ENCODE measurements around the gene ST3GAL6.

Gene ST3GAL6

GRCh38 chr3:98777286-98777685, 14.1 kb downstream of the ST3GAL6 start:
- DNase-seq (ENCODE audit: low read depth): no peak

GRCh38 chr3:98777801-98778220, 14.7 kb downstream of the ST3GAL6 start:
- peak; percentile 24 for DNase-seq (ENCODE audit: low read depth)

GRCh38 chr3:98778383-98778782, 15.2 kb downstream of the ST3GAL6 start:
- no peak for DNase-seq (ENCODE audit: low read depth)

DNA sequence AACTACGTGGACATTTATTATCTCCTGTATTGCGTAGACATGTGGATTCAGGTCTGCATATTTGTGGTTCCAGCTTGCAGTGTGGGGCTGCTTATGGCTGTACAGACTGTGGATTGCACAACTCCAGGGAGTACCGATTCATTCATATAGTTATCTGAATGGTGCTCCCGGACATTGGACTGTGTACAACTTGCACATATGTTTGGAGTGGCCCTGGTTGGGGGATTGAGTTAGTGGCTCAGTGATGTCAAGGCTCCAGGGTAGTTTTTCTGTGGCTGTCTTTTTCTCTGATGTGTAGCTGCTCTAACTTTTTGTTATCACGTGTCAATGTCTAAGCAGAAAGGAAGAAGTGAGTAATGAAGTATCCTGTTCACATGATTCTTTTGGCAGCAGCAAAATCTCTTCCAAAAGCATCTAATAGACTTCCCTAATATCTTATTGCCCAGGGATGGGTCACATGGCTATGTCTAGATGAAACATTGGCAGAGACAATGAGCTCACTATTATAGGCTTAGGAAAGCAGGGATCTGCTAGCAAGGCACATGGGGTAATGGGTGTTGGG, 15.8 kb downstream of the ST3GAL6 start:
- DNase-seq (ENCODE audit: low read depth): peak; percentile 26

GRCh38 chr3:98779541-98780335, 16.6 kb downstream of the ST3GAL6 start:
- no peak for DNase-seq (ENCODE audit: low read depth)

DNA sequence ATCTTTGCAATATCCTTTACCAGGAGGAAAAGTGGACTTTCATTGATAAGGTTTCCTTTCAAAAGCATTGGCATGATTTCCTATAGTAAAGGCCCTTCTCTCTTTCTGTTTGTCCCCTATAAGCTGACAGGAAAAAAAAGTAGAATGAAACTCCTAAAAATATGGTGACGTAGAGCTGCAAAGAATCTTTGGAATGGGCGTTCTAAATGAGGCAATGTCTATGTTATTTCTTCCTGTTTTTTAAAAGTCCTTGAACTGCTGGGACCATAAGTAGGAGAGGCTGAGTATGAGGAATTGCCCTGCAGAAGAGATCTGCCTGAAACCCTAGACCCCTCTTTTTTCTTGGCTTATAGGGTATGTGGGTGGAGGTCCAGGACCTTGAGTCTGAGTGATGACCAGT, 17.2 kb downstream of the ST3GAL6 start:
- DNase-seq (ENCODE audit: low read depth): no peak

GRCh38 chr3:98782824-98783500, 19.8 kb downstream of the ST3GAL6 start:
- no peak for DNase-seq (ENCODE audit: low read depth)

- DNase-seq (ENCODE audit: low read depth): no peak
Measured at GRCh38 chr3:98784042-98784441, 20.9 kb downstream of the ST3GAL6 start.

DNA sequence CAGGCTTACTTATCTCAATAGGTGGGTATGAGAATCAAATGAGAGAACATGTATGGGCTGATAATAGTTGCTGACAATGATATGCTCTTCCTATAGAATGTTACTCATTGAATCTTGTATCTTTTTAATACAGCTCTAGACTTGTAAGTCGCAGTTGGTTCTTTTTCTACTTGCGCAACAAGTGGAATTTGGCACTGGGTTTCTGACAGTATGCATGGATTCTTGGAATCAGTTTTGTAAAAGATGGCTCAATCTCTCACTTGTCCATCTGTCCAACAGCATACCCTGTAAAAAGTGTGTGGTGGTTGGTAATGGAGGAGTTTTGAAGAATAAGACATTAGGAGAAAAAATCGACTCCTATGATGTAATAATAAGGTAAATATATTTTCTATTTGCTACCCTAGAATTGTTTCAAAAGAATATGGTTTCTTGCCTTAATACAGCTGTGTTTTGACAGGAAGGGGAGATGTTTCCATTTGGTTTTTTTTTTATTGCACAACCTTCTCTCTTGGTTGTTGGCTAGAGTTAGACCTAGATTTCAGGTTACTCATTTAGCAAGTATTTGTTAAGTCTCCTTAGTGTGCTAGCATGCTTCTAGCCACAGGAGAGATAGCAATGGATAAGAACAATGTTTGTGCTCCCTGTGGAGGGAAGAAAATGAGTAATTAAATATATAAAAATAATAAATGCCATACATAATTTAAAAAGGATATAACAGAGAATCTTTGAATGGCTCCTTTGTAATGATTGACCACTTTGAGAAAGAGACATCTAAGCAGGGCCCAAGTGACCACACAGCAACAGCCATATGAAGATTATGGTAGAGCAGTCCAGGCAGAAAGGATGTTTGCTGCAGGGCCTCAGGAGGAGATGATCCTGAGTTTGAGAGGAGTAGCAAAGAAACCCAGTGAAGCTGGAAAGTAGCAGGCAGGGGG, 21.8 kb downstream of the ST3GAL6 start:
- peak; percentile 54 for DNase-seq (ENCODE audit: low read depth)

DNA sequence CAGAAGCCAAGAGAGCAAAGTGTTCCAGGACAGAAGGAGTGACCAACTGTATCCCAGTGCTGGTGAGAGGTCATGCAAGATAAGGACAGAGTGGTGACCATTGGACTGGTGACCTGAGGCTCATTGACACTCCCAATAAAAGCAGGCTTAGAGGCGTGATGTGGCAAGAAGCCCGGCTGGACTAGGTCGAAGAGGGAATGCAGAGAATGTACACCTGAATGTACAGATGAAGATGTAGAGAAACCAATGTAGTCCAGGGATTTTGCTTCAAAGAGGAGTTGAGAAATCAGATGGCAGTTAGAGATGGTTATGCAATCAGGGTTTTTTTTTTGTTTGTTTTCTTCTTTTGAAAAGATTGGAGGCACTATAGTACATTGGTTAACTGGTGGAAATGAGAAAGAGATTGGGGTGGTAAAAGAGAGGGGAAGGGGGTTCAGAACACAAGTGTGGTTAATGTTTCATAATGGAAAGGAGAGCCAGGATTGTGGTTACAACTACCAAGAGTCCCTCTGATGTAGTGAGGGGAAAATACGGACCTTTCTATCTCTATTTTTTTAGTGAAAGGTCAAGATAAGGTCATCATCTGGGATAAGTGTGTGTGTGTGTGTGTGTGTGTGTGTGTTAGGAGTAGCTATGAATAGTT, 23.3 kb downstream of the ST3GAL6 start:
- no peak for DNase-seq (ENCODE audit: low read depth)

DNA sequence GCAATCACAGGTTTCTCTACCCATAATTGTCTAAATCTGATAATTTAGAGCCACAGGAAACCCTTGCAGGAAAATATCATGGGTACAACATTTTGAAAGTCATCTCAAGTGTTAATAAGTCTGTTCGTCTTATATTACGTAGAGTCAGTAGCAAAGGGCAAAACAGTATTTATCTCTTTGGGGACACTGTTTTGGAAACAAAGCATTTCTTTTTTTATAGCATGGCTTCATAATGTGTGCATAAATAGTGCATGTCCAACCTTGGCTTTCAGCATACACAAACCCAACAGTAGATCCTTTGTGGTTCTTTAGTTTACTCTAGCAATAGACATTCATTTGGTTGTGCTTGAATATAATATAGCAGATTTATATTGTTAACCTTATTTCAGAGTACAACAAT, 24.0 kb downstream of the ST3GAL6 start:
- no peak for DNase-seq (ENCODE audit: low read depth)

GRCh38 chr3:98788651-98789050, 25.5 kb downstream of the ST3GAL6 start:
- DNase-seq (ENCODE audit: low read depth): no peak

- DNase-seq (ENCODE audit: low read depth): no peak
Measured at GRCh38 chr3:98791341-98792325, 28.5 kb downstream of the ST3GAL6 start.

DNA sequence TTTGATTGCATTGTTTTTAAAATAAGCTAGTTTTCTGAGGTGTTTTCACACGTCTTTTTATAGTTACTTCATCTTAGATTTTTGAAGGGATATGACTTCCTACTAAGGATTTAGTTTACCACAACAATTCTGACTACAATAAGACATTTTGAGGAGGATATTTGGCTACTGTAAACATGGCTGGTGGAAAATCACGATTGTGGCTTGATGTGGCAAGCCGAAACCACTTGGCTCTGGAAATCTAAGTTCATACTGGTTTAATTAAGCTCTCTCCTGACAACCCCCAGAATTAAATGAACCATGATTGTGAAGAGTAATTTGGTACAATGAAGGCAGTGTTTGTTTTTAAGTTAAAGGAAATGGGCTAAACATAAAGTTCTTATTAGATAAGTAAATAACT, 30.8 kb downstream of the ST3GAL6 start:
- DNase-seq (ENCODE audit: low read depth): no peak

DNA sequence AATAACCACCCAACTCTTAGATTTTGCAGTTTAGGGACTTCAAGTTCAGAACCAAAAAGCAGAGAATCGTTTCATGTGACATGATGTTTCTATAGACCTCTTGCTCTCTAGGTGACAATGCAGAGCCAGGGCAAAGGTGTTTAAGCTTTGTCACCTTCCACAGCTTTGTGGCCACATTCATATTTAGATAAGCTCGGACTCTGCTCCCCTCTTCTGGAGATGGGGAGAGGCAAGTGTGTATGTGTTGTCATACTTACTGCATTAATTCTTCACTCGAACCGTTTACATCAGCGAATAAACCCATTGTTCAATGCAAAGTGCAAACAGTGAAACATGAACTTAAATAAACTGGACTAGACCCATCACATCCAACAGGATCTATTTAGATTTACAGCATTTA, 33.2 kb downstream of the ST3GAL6 start:
- no peak for DNase-seq (ENCODE audit: low read depth)

- DNase-seq (ENCODE audit: low read depth): no peak
Measured at GRCh38 chr3:98797905-98798304, 34.8 kb downstream of the ST3GAL6 start.

DNA sequence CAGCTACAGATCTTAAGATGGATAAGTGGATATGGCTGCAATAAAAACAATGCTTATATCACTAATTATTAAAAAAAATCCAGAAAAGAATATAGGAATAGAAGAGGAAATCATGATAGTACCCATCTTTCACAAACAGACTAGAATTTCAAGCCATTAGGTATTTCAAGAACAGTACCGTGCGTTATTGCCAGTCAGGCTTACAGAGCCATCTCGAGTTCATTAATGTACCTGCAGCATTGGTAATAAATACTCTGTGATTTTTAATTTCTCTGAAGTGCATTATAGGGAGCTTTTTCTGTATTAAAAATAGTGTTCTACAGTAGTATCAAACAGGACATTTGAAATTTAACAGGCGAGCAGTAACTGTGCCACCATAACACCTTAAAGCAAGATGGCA, 35.7 kb downstream of the ST3GAL6 start:
- DNase-seq (ENCODE audit: low read depth): no peak

DNA sequence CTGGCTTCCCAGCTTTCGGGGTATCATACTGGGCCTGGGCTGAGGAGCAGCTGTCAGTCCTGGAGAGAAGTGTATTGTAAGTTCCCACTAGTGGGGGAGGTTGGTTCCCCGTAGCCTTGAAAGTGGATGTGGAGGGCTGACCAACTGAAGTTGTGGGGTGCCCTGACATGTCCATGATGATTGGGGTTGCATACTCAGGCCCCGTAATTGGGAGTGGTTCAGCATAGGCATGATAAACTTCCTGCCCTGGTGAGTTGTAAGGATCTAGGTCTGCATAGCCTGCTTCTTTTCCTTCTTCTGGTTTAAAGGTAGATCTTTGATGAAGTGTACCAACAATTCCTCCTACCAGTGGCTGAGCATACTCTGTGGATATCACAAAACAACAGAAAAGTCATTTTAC, 36.3 kb downstream of the ST3GAL6 start:
- no peak for DNase-seq (ENCODE audit: low read depth)

GRCh38 chr3:98800401-98800800, 37.3 kb downstream of the ST3GAL6 start:
- no peak for DNase-seq (ENCODE audit: low read depth)

GRCh38 chr3:98801043-98801747, 38.1 kb downstream of the ST3GAL6 start:
- no peak for DNase-seq (ENCODE audit: low read depth)

All from GM04503 (cell line).